ENCODE data around the gene OGFOD1. TPM values are rescaled to one million over a fixed set of nuclear protein-coding genes. Genes with fewer than 3 reads are reported as not detected.

The OGFOD1 gene
- total and polyA plus RNA-seq, 2 donors (not counting 1 experiment from before 2014, with no cell fraction given) = 54.7 to 101 TPM

GRCh38 chr16:56463153-56463552, 11.8 kb downstream of the OGFOD1 start:
- no peak overlapping the region for H3K4me3 ChIP-seq (replicated peaks in 1 of 4; ENCODE audit: control extremely low read depth in 1 of 4, insufficient read depth in 1 of 4, low read depth in 3 of 4, low read length in 4 of 4)
- no peaks in the 10 kb centered on the region for H3K9me3 ChIP-seq (ENCODE audit: control insufficient read depth, insufficient read depth, low read depth, low read length)
- H3K27me3 ChIP-seq (ENCODE audit: control insufficient read depth, insufficient read depth, low read length) = no peaks in the 10 kb centered on the region
- no peak for DNase-seq (ENCODE audit: low read depth in 2 of 2)
- no peak overlapping the region for H3K27ac ChIP-seq (ENCODE audit: insufficient read depth, low read length)
- H4K20me1 ChIP-seq (ENCODE audit: control insufficient read depth, extremely low read depth, insufficient read depth, low read length) = no peaks in the 10 kb centered on the region
- no peak overlapping the region for H2AFZ ChIP-seq (ENCODE audit: low read length)
- no peak overlapping the region for H3K9ac ChIP-seq (ENCODE audit: insufficient read depth, low read length)
- no peak for TF ChIP-seq EZH2 (IDR thresholded peaks at IDR 0.05; ENCODE audit: low read length, missing control alignments)
- no peak for TF ChIP-seq CTCF (conservative IDR thresholded peaks at IDR 0.05 in 1 of 2, IDR thresholded peaks at IDR 0.05 in 1 of 2; ENCODE audit: low read depth in 1 of 2, low read length in 2 of 2)
- H3K4me2 ChIP-seq (ENCODE audit: extremely low read depth, insufficient read depth, low read length) = no peak overlapping the region
- peaks cover 7% of the 10 kb centered on the region for H3K36me3 ChIP-seq (ENCODE audit: control insufficient read depth, insufficient read depth, low read length)
- H3K79me2 ChIP-seq (ENCODE audit: control insufficient read depth, insufficient read depth, low read length) = no peaks in the 10 kb centered on the region
- H3K4me1 ChIP-seq (ENCODE audit: control insufficient read depth, extremely low read depth, insufficient read depth, low read length) = no peaks in the 10 kb centered on the region

GRCh38 chr16:56466344-56466743, 15.0 kb downstream of the OGFOD1 start:
- H3K79me2 ChIP-seq (ENCODE audit: control insufficient read depth, insufficient read depth, low read length) = no peaks in the 10 kb centered on the region
- H3K9ac ChIP-seq (ENCODE audit: insufficient read depth, low read length) = no peak overlapping the region
- no peak overlapping the region for H2AFZ ChIP-seq (ENCODE audit: low read length)
- H3K4me2 ChIP-seq (ENCODE audit: extremely low read depth, insufficient read depth, low read length) = no peak overlapping the region
- TF ChIP-seq CTCF (conservative IDR thresholded peaks at IDR 0.05 in 1 of 2, IDR thresholded peaks at IDR 0.05 in 1 of 2; ENCODE audit: low read depth in 1 of 2, low read length in 2 of 2) (no peak), EZH2 (IDR thresholded peaks at IDR 0.05; ENCODE audit: low read length, missing control alignments) (no peak)
- no peaks in the 10 kb centered on the region for H3K9me3 ChIP-seq (ENCODE audit: control insufficient read depth, insufficient read depth, low read depth, low read length)
- H3K4me1 ChIP-seq (ENCODE audit: control insufficient read depth, extremely low read depth, insufficient read depth, low read length) = no peaks in the 10 kb centered on the region
- H4K20me1 ChIP-seq (ENCODE audit: control insufficient read depth, extremely low read depth, insufficient read depth, low read length) = no peaks in the 10 kb centered on the region
- H3K27me3 ChIP-seq (ENCODE audit: control insufficient read depth, insufficient read depth, low read length) = no peaks in the 10 kb centered on the region
- peaks cover 11% of the 10 kb centered on the region for H3K36me3 ChIP-seq (ENCODE audit: control insufficient read depth, insufficient read depth, low read length)
- H3K4me3 ChIP-seq (replicated peaks in 1 of 4; ENCODE audit: control extremely low read depth in 1 of 4, insufficient read depth in 1 of 4, low read depth in 3 of 4, low read length in 4 of 4) = no peak overlapping the region
- H3K27ac ChIP-seq (ENCODE audit: insufficient read depth, low read length) = no peak overlapping the region
- DNase-seq (ENCODE audit: low read depth in 2 of 2) = no peak

- no peaks in the 10 kb centered on the region for H3K4me1 ChIP-seq (ENCODE audit: control insufficient read depth, extremely low read depth, insufficient read depth, low read length)
- no peak overlapping the region for H2AFZ ChIP-seq (ENCODE audit: low read length)
- H3K4me3 ChIP-seq (replicated peaks in 1 of 4; ENCODE audit: control extremely low read depth in 1 of 4, insufficient read depth in 1 of 4, low read depth in 3 of 4, low read length in 4 of 4) = no peak overlapping the region
- DNase-seq (ENCODE audit: low read depth in 2 of 2) = no peak
- H3K79me2 ChIP-seq (ENCODE audit: control insufficient read depth, insufficient read depth, low read length) = no peaks in the 10 kb centered on the region
- H3K36me3 ChIP-seq (ENCODE audit: control insufficient read depth, insufficient read depth, low read length) = peaks cover 19% of the 10 kb centered on the region
- no peak overlapping the region for H3K9ac ChIP-seq (ENCODE audit: insufficient read depth, low read length)
- H3K4me2 ChIP-seq (ENCODE audit: extremely low read depth, insufficient read depth, low read length) = no peak overlapping the region
- H4K20me1 ChIP-seq (ENCODE audit: control insufficient read depth, extremely low read depth, insufficient read depth, low read length) = no peaks in the 10 kb centered on the region
- H3K27me3 ChIP-seq (ENCODE audit: control insufficient read depth, insufficient read depth, low read length) = no peaks in the 10 kb centered on the region
- TF ChIP-seq EZH2 (IDR thresholded peaks at IDR 0.05; ENCODE audit: low read length, missing control alignments) (no peak), CTCF (conservative IDR thresholded peaks at IDR 0.05 in 1 of 2, IDR thresholded peaks at IDR 0.05 in 1 of 2; ENCODE audit: low read depth in 1 of 2, low read length in 2 of 2) (no peak)
- no peak overlapping the region for H3K27ac ChIP-seq (ENCODE audit: insufficient read depth, low read length)
- H3K9me3 ChIP-seq (ENCODE audit: control insufficient read depth, insufficient read depth, low read depth, low read length) = no peaks in the 10 kb centered on the region
These were observed 17.4 kb downstream of the OGFOD1 start for GRCh38 chr16:56468800-56469199.

All from fibroblast of lung (primary cell).